K562 (cell line): Measurements from ENCODE around the gene SLC1A4. TPM values are rescaled to one million over a fixed set of nuclear protein-coding genes. Genes with fewer than 3 reads are reported as not detected.
A peak's percentile ranks its signal among the peaks of the same experiment; 100 is the strongest.

Experiments used
- BHLHE40 ChIP-seq: IDR thresholded peaks from 2 replicates; pipeline ENCODE4 v1.6.1; 2011; ENCODE audit warnings: low read length, improper control_type of control experiment
- CBX2 ChIP-seq: fragments of 200-600 bp; sonication (generic); IDR thresholded peaks from one replicate; pipeline ENCODE4 v1.6.1; 2012; ENCODE audit warnings: mild to moderate bottlenecking, low read length, inconsistent platforms; ENCODE audit not compliant: insufficient read depth, poor library complexity, severe bottlenecking
- CBX5 ChIP-seq: IDR thresholded peaks from 2 replicates; pipeline ENCODE4 v1.6.1; 2014; ENCODE audit warnings: low read depth, borderline replicate concordance
- ETV5 ChIP-seq: sonication (generic); formaldehyde crosslinking; IDR thresholded peaks from 2 replicates; pipeline ENCODE4 v1.4.0; 2020; ENCODE audit warnings: low read depth, mild to moderate bottlenecking, missing genetic modification reagents
- IRF9 ChIP-seq: fragments of 450-650 bp; IDR thresholded peaks from 2 replicates; pipeline ENCODE4 v1.6.1; 2016; ENCODE audit warnings: missing biosample characterization, missing genetic modification characterization
- MAFG ChIP-seq: fragments of 450-650 bp; conservative IDR thresholded peaks from 2 replicates; pipeline ENCODE4 v1.6.1; 2016; ENCODE audit warnings: missing genetic modification characterization, missing compliant biosample characterization
- MBD1 ChIP-seq: fragments of 250-450 bp; sonication (Bioruptor Pico); IDR thresholded peaks from 2 replicates; pipeline ENCODE4 v1.8.0; 2022; ENCODE audit warnings: inconsistent platforms
- NCOR1 ChIP-seq: fragments of 450-650 bp; IDR thresholded peaks from 2 replicates; pipeline ENCODE4 v1.6.1; 2016; ENCODE audit warnings: mild to moderate bottlenecking, moderate library complexity
- PRMT5 ChIP-seq: sonication (generic); formaldehyde crosslinking; IDR thresholded peaks from 2 replicates; pipeline ENCODE4 v1.5.0; 2020; ENCODE audit warnings: missing genetic modification reagents
- STAT5B ChIP-seq: fragments of 250-450 bp; sonication (Bioruptor Pico); IDR thresholded peaks from 2 replicates; pipeline ENCODE4 v1.8.0; 2021; ENCODE audit warnings: mild to moderate bottlenecking, inconsistent platforms
- TAL1 ChIP-seq: fragments of 450-650 bp; IDR thresholded peaks from 2 replicates; pipeline ENCODE4 v1.6.1; 2016; ENCODE audit warnings: mild to moderate bottlenecking
- WHSC1 ChIP-seq: IDR thresholded peaks from one replicate; pipeline ENCODE4 v1.6.1; 2012; ENCODE audit warnings: low read length, control low read depth, inconsistent platforms
- ZBTB17 ChIP-seq: fragments of 450-650 bp; formaldehyde crosslinking; IDR thresholded peaks from 2 replicates; pipeline ENCODE4 v1.4.0; 2020; ENCODE audit warnings: mild to moderate bottlenecking
- ZBTB8A ChIP-seq: fragments of 450-650 bp; IDR thresholded peaks from 2 replicates; pipeline ENCODE4 v1.6.1; 2018; ENCODE audit warnings: mild to moderate bottlenecking, moderate library complexity; ENCODE audit not compliant: partially characterized antibody
- ZNF23 ChIP-seq: fragments of 250-450 bp; sonication (Bioruptor Pico); IDR thresholded peaks from 2 replicates; pipeline ENCODE4 v1.4.0; 2020; ENCODE audit warnings: mild to moderate bottlenecking
- ZNF76 ChIP-seq: fragments of 250-450 bp; sonication (Bioruptor Pico); IDR thresholded peaks from 2 replicates; pipeline ENCODE4 v1.4.0; 2020; ENCODE audit warnings: mild to moderate bottlenecking, moderate library complexity, borderline replicate concordance
- polyA plus RNA-seq, 8 experiments: library from polyadenylated mRNA; depleted of rRNA in 4 of 8; stranded (reverse) in 5 of 8; unstranded in 3 of 8; fragments of >200 nt; fragmentation: Nextera tagmentation in 2 of 8; fragmentation: Illumina TruSeq in 1 of 8; extraction: Ambion mirVana in 2 of 8; extraction: Trizol in 1 of 8; gene quantifications; 2 replicates each; pipeline versions ENCODE4 v1.2.1 to v1.2.3, GENCODE V29; 2011 to 2014; ENCODE audit warnings: inconsistent platforms in 1 of 8, missing spikeins in 1 of 8
- total RNA-seq, 7 experiments: library from RNA; depleted of rRNA in 6 of 7; stranded (reverse); fragments of >200 nt in 6 of 7; fragmentation: Illumina TruSeq in 2 of 7; extraction: Trizol in 2 of 7; gene quantifications; 2 replicates each; pipeline versions ENCODE4 v1.2.1 to v1.2.3, GENCODE V29; 2011 to 2021; ENCODE audit warnings: low replicate concordance in 1 of 7
- TF ChIP-seq, protein P1 (sequence below): sonication (generic); formaldehyde crosslinking; IDR thresholded peaks from 2 replicates; pipeline ENCODE4 v1.9.0; 2022; ENCODE audit warnings: mild to moderate bottlenecking, missing genetic modification reagents
- TF ChIP-seq, protein P2 (sequence below): sonication (generic); formaldehyde crosslinking; IDR thresholded peaks from 2 replicates; pipeline ENCODE4 v1.8.0; 2023; ENCODE audit warnings: missing genetic modification reagents, mild to moderate bottlenecking, borderline replicate concordance
- TF ChIP-seq, protein P3 (sequence below), 2 experiments: fragments of 450-650 bp in 1 of 2; sonication (generic) in 1 of 2; formaldehyde crosslinking; conservative IDR thresholded peaks; 2 replicates each; pipeline versions ENCODE4 v1.4.0 to v1.8.1; 2020 to 2022; ENCODE audit warnings: mild to moderate bottlenecking in 1 of 2, missing genetic modification reagents in 1 of 2
- TF ChIP-seq, protein P4 (sequence below): sonication (generic); formaldehyde crosslinking; IDR thresholded peaks from 2 replicates; pipeline ENCODE4 v1.8.0; 2022; ENCODE audit warnings: mild to moderate bottlenecking, missing genetic modification reagents

The SLC1A4 gene
- total and polyA plus RNA-seq, 9 of the 15 experiments (the other 6 are each of a cell fraction or from before 2014, with no cell fraction given) = 4.4 to 24.0 (median 10.9) TPM

GRCh38 chr2:65021709-65022108, 32.5 kb downstream of the SLC1A4 start (continued):
- TF ChIP-seq IRF9 (tag) (no peak), WHSC1 (no peak), TAL1 (peak; percentile 97), BHLHE40 (peak; percentile 36; the same call in 1 of the 2 replicates), MBD1 (CRISPR knock-in tag) (no peak), MAFG (tag) (peak; percentile 79), STAT5B (CRISPR knock-in tag) (no peak), CBX2 (no peak), ETV5 (CRISPR knock-in tag) (peak; percentile 89), NCOR1 (peak; percentile 97), CBX5 (no peak), ZNF23 (CRISPR knock-in tag) (no peak), ZNF76 (no peak), ZBTB17 (CRISPR knock-in tag) (no peak), ZBTB8A (no peak), PRMT5 (CRISPR knock-in tag) (no peak)
- TF ChIP-seq, protein P1, sequence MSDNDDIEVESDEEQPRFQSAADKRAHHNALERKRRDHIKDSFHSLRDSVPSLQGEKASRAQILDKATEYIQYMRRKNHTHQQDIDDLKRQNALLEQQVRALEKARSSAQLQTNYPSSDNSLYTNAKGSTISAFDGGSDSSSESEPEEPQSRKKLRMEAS = no peak
- TF ChIP-seq, protein P2, sequence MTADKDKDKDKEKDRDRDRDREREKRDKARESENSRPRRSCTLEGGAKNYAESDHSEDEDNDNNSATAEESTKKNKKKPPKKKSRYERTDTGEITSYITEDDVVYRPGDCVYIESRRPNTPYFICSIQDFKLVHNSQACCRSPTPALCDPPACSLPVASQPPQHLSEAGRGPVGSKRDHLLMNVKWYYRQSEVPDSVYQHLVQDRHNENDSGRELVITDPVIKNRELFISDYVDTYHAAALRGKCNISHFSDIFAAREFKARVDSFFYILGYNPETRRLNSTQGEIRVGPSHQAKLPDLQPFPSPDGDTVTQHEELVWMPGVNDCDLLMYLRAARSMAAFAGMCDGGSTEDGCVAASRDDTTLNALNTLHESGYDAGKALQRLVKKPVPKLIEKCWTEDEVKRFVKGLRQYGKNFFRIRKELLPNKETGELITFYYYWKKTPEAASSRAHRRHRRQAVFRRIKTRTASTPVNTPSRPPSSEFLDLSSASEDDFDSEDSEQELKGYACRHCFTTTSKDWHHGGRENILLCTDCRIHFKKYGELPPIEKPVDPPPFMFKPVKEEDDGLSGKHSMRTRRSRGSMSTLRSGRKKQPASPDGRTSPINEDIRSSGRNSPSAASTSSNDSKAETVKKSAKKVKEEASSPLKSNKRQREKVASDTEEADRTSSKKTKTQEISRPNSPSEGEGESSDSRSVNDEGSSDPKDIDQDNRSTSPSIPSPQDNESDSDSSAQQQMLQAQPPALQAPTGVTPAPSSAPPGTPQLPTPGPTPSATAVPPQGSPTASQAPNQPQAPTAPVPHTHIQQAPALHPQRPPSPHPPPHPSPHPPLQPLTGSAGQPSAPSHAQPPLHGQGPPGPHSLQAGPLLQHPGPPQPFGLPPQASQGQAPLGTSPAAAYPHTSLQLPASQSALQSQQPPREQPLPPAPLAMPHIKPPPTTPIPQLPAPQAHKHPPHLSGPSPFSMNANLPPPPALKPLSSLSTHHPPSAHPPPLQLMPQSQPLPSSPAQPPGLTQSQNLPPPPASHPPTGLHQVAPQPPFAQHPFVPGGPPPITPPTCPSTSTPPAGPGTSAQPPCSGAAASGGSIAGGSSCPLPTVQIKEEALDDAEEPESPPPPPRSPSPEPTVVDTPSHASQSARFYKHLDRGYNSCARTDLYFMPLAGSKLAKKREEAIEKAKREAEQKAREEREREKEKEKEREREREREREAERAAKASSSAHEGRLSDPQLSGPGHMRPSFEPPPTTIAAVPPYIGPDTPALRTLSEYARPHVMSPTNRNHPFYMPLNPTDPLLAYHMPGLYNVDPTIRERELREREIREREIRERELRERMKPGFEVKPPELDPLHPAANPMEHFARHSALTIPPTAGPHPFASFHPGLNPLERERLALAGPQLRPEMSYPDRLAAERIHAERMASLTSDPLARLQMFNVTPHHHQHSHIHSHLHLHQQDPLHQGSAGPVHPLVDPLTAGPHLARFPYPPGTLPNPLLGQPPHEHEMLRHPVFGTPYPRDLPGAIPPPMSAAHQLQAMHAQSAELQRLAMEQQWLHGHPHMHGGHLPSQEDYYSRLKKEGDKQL = no peak
- TF ChIP-seq, protein P3, sequence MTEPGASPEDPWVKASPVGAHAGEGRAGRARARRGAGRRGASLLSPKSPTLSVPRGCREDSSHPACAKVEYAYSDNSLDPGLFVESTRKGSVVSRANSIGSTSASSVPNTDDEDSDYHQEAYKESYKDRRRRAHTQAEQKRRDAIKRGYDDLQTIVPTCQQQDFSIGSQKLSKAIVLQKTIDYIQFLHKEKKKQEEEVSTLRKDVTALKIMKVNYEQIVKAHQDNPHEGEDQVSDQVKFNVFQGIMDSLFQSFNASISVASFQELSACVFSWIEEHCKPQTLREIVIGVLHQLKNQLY (CRISPR knock-in tag; conservative IDR thresholded peaks at IDR 0.05) = no peak
- TF ChIP-seq, protein P4, sequence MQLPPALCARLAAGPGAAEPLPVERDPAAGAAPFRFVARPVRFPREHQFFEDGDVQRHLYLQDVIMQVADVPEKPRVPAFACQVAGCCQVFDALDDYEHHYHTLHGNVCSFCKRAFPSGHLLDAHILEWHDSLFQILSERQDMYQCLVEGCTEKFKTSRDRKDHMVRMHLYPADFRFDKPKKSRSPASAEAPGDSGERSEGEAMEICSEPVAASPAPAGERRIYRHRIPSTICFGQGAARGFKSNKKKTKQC (CRISPR knock-in tag) = no peak
